Measurements from ENCODE around the gene SMAD1.

SMAD1 gene

GRCh38 chr4:145490361-145490760 lies 8.7 kb downstream of the SMAD1 start:
- peak; percentile 70 for DNase-seq

GRCh38 chr4:145490796-145491195 lies 9.1 kb downstream of the SMAD1 start:
- DNase-seq, result no peak

GRCh38 chr4:145492376-145492775 lies 10.7 kb downstream of the SMAD1 start:
- DNase-seq, result no peak

GRCh38 chr4:145493166-145493565 lies 11.5 kb downstream of the SMAD1 start:
- DNase-seq, result no peak

- DNase-seq, result peak; percentile 60
These were observed 13.1 kb downstream of the SMAD1 start for GRCh38 chr4:145494666-145495270.

- DNase-seq, result no peak
These were observed 14.6 kb downstream of the SMAD1 start for GRCh38 chr4:145496292-145496691.

GRCh38 chr4:145497199-145498149 lies 15.8 kb downstream of the SMAD1 start:
- peak; percentile 84 for DNase-seq

GRCh38 chr4:145498430-145498829 lies 16.8 kb downstream of the SMAD1 start:
- DNase-seq, result no peak

- no peak for DNase-seq
These were observed 19.5 kb downstream of the SMAD1 start for GRCh38 chr4:145501051-145501660.

GRCh38 chr4:145502809-145503208 lies 21.2 kb downstream of the SMAD1 start:
- no peak for DNase-seq

- no peak for DNase-seq
These were observed 21.9 kb downstream of the SMAD1 start for GRCh38 chr4:145503486-145504072.

- DNase-seq, result no peak
These were observed 24.3 kb downstream of the SMAD1 start for GRCh38 chr4:145505995-145506394.

GRCh38 chr4:145507636-145508035 lies 26.0 kb downstream of the SMAD1 start:
- peak; percentile 21 for DNase-seq

- DNase-seq, result peak; percentile 19
These were observed 30.4 kb downstream of the SMAD1 start for GRCh38 chr4:145511913-145512522.

- DNase-seq, result no peak
These were observed 31.5 kb downstream of the SMAD1 start for GRCh38 chr4:145513020-145513621.

GRCh38 chr4:145520172-145520571 lies 38.5 kb downstream of the SMAD1 start:
- no peak for DNase-seq

- DNase-seq, result no peak
These were observed 39.6 kb downstream of the SMAD1 start for GRCh38 chr4:145521282-145521681.

GRCh38 chr4:145523117-145523516 lies 41.5 kb downstream of the SMAD1 start:
- DNase-seq, result no peak

GRCh38 chr4:145524552-145524951 lies 42.9 kb downstream of the SMAD1 start:
- DNase-seq, result no peak

GRCh38 chr4:145525291-145525740 lies 43.7 kb downstream of the SMAD1 start:
- peak; percentile 10 for DNase-seq

- no peak for DNase-seq
These were observed 46.1 kb downstream of the SMAD1 start for GRCh38 chr4:145527773-145528172.

- DNase-seq, result no peak
These were observed 46.9 kb downstream of the SMAD1 start for GRCh38 chr4:145528601-145529000.
